HG02623 (cell line): ENCODE measurements around the gene LRRC53.

ENCODE experiments used
- ATAC-seq: cut with Tn5 transposase; IDR thresholded peaks from one replicate; pipeline ENCODE4 v1.9.1; 2021; ENCODE audit warnings: moderate library complexity; ENCODE audit not compliant: unreplicated experiment

The LRRC53 gene, protein sequence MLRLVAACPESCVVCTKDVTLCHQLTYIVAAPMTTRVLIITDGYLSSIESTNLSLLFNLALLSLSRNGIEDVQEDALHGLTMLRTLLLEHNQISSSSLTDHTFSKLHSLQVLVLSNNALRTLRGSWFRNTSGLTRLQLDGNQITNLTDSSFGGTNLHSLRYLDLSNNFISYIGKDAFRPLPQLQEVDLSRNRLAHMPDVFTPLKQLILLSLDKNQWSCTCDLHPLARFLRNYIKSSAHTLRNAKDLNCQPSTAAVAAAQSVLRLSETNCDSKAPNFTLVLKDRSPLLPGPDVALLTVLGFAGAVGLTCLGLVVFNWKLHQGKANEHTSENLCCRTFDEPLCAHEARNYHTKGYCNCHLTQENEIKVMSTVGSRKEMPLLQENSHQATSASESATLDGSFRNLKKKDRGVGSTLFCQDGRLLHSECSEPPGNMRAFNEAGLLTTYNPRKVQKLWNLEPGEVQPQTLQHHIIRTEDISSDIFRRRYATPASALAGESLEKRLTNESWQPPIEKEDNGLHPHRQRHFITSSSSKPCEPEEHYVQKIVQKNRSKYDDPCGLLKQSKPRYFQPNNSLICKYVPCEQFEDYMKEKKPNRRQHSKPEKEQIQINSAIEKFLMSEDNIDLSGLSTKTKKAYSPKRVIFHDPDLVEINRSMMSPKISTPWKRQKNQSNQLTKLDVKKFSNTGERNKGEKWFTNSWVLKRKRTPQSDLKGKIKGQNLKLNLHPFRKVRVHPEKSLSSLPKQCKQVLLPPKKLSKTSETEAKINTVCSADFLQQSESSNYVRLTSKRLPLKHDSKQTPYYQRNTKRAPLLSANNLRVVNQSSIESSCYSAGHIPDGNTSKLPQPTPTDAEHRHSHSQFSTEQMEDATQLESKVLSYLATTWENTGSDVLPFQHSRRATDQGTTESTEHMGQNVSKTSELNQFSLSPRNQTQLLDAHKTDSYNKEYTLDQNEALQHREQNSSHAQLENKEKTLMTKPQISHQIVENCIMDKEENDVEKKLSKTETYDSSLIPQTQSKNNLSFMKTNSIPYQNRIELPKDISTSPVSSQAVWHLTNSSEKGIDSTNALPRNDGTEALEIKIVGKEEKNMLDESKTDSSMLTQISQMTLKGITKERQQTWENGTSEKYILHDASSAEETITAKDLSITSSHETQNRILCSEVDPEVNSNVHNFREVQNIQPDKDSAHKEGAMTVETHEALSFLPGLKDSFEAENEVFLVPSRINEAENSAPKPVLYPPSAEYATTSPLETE

DNA sequence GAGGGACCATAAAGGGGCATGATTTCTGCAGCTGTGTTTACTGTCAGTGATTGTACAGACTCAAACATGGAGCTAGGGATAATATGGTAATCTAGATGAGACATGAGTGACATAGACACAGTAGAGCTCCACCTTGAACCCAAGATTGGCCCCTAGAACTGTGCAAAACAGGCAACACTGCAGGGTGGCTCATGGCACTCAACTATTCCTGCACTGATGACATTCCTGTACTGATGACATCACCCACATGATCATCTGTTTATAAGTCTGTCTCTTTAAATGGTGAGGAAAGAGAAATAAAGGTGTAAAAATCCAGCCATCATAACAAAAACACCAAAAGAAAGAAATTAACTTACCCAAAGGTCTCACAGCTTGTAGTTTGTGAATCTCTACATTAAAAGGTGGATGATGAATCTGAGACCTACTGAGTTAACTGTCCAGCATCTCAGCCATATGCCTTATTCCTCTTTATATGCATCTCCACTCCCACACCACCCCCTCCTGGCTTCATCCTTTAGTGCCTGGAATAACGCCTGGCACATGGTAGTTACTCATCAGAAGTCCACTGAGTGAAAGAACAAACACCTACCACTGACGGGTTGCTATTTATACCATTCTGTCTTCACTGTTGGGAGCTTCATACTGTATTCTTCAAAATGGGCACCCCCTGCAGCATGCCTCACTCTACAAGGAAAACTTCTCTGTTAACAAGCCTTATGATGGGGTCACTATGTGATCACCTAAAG is at the start of gene LRRC53:
TSS of gene LRRC53 (minus strand) at position 442 of the 746 bp plus-strand sequence. CDS start 29,262 bp downstream, outside the sequence.
- no peak for ATAC-seq

DNA sequence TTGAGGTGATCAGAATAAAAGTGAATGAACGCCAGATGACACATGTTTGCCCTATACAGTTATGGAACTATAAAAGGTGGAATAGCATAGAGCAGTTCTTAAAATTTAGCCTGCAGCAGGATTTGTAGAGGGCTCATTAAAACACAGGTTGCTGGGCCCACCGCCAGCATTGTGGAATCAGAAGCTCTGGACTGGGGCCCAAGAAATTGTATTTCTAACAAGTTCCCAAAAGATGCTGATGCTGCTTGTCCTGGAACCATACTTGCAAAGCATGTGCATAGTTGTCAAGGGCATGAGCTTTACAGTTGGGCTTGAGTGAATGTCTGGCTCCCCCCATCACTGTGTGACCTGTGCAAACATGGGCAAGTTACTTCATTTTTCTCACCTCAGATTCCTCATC is 37.5 kb upstream of the LRRC53 start:
- ATAC-seq = no peak

DNA sequence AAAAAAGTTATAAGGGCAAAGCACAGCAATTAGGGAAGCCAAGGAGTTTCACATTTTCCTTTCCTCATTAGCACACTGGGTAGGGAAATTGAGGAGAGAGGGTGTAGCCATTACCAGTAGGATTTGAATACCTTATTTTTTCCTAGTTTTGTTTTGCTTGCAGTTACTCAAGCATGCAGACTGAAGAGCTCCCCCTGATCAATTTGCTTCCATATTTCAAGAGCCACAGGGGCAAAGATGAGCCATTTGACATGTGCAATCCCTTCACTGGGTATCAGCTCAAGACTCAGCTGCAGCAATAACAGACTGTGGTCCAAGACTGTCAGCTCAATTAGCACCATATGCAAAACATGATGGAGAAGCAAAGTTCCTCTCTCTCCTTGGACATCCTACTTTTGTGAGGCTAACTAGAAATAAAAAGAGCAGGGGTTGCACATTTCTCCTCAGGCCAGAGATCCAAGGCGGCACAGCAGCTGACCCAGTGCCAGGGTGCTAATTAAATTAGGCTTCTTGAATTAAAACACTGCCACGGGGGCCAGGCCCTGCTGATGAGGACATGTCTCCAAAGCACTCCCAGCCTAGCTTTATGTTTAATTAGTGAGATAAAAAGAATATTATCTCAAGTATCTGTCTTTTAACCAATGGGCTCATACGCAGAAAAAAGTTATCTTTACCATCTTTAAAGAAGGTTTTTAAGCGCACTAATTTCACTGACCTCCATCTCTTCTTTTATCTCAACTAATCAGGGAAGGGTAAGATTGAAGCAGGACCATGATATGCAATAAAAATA is 36.7 kb upstream of the LRRC53 start:
- no peak for ATAC-seq

DNA sequence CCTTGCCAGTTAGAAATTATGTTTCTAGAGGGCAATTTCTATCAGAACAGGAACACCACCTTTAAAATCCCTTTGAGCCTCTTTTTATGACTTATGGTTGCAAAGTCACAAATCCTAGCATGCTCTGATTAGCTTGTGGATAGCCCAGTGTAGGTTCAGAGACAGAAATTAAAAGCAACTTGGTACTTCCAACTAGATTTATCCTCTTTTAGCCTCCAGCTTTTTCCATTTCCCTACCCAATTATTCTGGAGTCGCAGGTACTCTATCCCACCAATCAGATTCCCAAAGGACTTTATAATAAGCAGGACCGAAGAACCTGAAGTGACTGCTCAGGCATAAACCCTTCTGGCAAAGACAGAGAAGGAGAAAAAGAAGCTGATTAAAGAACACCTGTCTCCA is 33.4 kb upstream of the LRRC53 start:
- ATAC-seq = no peak

DNA sequence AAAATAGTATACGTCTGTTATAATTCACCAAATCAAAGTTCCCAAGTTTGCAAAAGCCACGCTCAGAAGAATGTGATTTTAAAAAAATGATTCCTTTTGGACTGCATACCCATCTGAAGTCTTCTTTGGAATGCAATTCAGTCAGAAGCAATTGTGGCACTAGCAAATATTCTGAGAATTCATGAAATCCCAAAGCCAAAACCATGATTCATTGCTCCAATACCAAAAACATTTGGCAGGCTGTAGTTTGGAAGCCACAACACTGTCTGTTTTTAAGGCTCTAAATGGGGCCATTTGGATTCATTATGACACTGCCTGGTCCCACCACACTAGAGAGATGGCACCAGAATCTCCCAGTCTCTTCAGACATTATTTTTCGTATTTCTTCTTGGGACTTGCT is 21.8 kb upstream of the LRRC53 start:
- ATAC-seq = no peak

DNA sequence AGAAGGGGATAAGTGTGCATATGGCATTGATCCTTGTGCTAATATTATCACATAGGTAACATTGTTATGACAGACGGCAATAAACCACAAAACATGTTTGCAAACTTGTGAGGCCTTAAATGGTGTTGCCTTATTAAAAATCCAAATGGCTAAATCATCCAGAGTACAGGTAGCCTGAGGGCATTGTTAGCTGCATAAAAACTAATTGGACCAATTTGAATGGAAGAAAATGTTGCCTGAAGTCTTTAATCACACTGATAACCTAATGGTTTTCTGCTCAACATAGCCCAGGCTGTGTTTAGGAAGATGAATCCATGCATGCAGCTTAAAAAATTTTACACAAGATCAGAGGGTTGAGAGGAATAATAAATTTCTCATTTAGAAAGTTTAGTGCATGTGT is 19.4 kb upstream of the LRRC53 start:
- no peak for ATAC-seq

DNA sequence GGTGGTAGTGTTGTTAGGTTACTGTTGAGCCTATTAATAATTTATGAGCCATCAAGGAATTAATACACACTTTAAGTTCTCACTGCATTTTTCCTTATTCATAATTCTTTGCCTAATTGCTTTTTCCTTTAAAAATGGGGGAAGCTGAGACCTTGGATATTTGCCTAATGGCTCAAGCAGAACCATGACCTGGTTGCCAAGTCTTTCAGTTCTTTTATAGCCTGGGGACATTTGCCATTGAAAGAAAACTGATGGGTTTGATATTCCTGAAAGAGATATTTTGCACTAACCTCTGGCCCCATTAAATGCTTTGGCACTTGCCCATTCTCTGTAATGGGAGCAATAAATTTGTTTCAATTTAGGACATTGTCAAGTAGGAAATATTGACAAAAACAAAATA is 18.5 kb upstream of the LRRC53 start:
- no peak for ATAC-seq

DNA sequence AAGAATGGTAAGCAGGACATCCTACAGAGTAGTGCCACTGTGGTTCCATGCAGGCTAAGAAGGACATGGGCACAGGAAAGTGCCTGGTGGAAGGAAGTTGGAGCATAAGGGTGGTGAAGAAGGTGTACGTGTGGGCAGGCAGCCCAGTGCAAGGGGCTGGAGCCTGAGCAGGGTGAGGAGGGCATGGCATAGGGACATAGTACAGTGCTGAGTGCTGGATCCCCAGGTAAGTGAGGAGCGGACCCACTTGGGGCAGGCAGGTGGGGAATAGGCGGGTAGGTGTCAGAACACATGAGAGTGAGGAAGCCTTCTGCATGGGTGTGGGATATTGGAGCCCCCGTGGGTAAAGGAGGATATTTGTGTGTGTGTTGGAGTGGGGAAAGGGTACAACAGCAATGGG is 15.7 kb upstream of the LRRC53 start:
- ATAC-seq = no peak

DNA sequence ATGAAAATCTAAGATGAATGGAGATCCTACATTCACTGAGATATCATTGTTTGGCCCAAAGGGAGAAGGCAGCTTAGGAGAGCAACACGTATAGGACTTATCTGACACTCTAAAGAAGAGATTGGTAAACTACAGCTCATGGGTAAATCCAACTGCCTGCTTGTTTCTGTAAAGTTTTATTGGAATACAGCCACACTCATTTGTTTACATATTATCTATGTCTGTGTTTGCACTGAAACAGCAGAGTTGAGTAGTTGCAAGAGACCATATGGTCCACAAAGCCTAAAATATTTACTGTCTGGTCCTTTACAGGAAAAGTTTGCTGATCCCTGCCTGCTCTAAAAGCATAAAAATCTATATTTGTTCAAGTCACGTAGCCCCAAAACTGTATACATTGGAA is 14.3 kb upstream of the LRRC53 start:
- ATAC-seq = no peak

DNA sequence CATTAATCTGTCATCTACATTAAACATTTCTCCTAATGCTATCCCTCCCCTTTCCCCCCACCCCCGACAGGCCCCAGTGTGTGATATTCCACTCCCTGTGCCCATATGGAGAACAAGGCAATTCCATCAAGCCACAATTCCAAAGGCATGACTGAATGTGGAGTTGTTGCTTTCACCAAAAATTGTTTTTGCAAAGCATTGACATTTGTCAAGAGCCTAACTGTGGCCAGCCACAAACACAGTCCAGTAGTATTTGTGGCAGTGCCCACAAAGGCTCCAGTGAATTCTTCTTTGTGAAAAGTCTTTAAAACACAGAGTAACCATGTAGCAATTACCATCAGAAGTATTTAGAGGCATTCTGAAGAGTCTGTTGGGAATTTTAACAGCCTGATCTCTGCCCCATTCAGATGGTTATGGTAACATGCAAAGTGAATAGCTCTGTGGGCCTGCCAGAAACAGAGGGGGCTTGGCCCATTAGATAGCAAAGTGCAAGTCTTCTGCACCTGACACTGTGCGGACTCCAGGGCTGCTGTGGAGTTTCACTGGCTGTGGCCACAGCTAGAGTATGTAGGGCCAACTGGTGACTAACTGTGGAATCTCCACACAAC is 11.6 kb upstream of the LRRC53 start:
- ATAC-seq = no peak

DNA sequence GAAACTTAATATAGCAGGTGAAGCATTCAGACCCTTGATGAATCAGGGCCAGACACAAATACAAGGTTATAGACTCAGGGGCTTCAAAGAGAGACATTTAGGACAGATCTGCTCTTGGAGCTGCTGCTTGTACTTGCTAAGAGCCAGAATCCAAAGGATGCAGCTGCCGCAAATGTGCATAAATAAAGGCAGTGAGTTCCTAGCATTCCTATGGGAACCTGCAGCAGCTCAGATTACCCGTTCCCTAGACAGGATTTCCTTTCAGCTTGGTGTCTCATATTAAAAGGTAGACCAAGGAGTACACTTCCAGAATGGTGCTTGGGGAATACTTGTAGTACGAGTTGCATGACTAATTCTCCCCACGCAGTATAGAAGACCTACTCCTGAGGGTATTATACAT is 9.7 kb upstream of the LRRC53 start:
- ATAC-seq = no peak

DNA sequence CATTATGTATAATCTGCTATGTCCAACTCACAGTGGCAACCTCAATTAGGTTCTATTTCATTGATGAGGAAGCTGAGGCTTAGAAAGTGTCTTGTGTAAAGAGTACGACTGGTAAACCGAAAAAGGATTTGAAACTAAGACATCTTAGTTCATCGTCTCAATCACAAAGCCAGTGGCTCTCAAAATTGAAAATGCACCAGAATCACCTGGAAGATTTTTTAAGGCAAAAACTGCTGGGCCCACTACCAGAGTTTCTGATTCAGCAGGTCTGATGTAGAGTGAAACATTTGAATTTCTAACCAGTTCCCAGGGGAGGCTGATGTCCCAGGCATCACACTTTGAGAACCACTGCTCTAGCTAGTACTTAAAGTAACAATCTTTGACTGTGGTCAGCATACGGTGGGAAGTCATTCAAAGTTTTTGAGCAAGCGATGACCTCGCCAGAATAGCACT is 5.2 kb upstream of the LRRC53 start:
- ATAC-seq = peak; percentile 56

DNA sequence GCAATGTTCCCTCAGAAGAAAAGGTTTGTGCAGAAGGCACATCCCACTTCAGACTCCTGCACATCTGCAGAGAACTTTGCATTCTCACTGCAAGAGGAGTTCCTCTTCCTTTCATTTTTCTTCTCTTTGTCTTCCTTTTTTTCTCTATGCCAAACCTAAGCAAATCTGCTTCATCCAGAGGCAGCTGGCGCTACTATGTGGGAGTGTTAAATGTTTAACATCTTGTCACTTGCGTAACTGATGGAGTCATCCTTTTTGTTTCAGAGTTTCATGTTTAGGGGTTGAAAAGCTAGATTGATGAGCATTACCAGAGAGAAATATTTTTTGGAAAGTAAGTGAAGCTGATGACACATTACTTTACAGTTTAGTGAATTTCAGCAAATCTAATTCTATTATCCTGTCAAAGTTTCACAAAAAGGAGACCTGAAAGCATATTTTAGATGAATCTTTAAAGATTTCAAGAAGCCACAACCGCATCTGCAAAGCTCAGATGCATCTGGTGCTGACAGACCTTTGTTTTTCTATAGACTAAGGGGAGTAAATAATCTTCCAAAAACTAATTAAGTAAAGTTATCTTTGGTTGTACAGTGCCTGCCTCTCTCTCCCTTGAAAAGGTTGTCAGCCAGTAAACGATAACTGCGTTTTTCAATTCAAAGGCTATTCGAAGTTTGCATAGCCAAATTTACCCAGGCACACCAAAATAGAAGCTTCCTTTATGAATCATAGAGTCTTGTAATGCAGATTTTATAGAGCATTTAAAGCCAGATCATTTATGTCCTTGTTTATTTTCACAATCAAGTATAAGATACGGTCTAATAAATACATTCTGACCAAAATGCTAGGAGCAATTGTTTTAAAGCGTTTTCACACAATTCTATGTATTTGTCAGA is 1.2 kb upstream of the LRRC53 start:
- ATAC-seq = no peak

DNA sequence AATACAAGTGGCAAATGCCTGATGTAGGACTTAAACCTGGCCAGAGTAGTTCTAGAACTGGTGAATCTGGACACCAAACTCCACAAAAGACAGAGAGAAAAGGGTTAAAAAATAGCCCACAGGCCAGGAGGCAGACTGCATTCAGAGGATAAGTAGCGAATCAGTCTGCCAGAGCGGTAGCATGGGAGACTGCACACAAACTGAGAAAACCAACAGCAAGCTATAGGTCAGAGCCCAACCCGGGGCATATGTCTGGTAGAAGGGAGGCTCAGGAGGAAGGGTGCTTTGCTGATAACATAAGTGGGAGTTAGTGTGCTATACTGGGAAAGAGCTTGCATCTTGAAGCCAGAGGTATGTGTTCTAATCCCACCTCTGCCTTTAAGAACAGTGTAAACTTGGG is 4.0 kb downstream of the LRRC53 start:
- ATAC-seq = no peak

DNA sequence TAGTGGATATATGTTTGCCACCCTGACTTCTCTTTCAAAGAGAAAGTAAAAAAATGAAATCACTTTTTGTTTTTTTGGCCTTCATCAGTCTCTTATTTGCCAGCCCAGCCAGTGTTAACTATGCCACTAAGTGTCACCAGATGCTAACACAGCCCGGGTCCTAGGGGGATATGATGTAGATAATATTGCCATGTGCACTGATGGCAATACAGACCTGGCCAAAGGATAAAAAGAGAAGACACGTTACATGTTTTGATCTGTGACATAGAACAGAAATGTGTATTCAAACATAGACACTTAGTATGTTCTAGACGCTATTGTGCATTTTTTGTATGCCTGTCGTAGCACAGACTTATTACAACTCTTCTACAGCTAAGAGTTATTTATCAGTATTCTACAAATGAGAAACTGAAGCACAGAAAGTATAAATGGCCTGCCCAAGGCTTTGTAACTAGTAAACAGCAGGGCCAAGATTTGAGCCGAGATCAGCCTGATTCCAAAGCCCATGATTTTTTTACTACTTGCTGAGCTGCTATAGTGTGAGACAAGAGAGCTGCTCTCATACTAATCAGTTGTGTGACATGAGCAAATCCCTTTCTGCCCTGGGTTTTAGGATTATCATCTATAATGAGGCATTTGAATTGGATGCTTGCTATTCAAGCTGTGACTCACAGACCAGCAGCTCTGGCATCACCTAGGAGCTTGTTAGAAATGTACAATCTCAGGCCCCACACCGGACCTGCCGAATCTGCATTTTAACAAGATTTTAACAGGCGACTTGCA is 6.3 kb downstream of the LRRC53 start:
- no peak for ATAC-seq

DNA sequence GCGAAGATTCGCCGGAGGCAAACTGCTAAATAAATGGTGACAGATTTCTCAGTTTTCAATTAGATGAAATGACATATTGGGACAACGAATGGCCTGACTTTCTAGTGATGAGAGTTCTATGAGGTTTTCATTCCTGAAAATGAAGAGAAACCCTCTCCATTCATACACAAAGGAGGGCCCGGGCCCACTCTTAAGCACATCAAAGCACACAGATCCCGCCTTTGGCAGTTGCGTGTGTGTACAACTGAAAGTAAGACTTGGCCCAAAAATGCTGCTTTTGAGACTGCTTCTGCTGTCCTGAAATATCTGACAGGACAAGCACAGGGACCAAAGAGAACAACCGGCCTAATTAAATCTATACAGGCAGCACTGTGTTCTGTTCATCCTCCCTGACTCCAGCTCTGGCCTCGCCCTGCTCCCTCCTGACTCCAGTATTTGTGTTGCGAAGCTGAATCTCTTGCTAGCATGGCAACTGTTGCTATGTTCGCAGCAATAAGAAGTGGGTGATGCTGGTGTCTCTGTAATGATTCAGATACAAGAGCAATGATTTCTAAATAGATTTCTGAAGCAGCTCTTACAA is 7.4 kb downstream of the LRRC53 start:
- no peak for ATAC-seq
